ENCODE data around the gene SH3TC1. TPM values are rescaled to one million over a fixed set of nuclear protein-coding genes. Genes with fewer than 3 reads are reported as not detected.

Gene SH3TC1
- total and polyA plus RNA-seq, 2 of the 13 experiments (the other 11 are each of a cell fraction or from before 2014, with no cell fraction given): 14.9 to 21.8 TPM

GRCh38 chr4:8285976-8286718 is 87.1 kb downstream of the SH3TC1 start (continued):
- TF ChIP-seq IRX3 (CRISPR knock-in tag; IDR thresholded peaks at IDR 0.05; ENCODE audit: borderline replicate concordance, low read depth) (no peak), ZNF354B (CRISPR knock-in tag; IDR thresholded peaks at IDR 0.05) (no peak), GZF1 (CRISPR knock-in tag; IDR thresholded peaks at IDR 0.05) (no peak), ZNF17 (CRISPR knock-in tag; IDR thresholded peaks at IDR 0.05) (no peak), PAWR (CRISPR knock-in tag; IDR thresholded peaks at IDR 0.05; ENCODE audit: borderline replicate concordance) (no peak)
- TF ChIP-seq, protein P1, sequence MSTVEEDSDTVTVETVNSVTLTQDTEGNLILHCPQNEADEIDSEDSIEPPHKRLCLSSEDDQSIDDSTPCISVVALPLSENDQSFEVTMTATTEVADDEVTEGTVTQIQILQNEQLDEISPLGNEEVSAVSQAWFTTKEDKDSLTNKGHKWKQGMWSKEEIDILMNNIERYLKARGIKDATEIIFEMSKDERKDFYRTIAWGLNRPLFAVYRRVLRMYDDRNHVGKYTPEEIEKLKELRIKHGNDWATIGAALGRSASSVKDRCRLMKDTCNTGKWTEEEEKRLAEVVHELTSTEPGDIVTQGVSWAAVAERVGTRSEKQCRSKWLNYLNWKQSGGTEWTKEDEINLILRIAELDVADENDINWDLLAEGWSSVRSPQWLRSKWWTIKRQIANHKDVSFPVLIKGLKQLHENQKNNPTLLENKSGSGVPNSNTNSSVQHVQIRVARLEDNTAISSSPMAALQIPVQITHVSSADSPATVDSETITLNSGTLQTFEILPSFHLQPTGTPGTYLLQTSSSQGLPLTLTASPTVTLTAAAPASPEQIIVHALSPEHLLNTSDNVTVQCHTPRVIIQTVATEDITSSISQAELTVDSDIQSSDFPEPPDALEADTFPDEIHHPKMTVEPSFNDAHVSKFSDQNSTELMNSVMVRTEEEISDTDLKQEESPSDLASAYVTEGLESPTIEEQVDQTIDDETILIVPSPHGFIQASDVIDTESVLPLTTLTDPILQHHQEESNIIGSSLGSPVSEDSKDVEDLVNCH (CRISPR knock-in tag; IDR thresholded peaks at IDR 0.05): no peak
- TF ChIP-seq, protein P2, sequence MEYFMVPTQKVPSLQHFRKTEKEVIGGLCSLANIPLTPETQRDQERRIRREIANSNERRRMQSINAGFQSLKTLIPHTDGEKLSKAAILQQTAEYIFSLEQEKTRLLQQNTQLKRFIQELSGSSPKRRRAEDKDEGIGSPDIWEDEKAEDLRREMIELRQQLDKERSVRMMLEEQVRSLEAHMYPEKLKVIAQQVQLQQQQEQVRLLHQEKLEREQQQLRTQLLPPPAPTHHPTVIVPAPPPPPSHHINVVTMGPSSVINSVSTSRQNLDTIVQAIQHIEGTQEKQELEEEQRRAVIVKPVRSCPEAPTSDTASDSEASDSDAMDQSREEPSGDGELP (IDR thresholded peaks at IDR 0.05; ENCODE audit: borderline replicate concordance, low read depth): no peak

DNA sequence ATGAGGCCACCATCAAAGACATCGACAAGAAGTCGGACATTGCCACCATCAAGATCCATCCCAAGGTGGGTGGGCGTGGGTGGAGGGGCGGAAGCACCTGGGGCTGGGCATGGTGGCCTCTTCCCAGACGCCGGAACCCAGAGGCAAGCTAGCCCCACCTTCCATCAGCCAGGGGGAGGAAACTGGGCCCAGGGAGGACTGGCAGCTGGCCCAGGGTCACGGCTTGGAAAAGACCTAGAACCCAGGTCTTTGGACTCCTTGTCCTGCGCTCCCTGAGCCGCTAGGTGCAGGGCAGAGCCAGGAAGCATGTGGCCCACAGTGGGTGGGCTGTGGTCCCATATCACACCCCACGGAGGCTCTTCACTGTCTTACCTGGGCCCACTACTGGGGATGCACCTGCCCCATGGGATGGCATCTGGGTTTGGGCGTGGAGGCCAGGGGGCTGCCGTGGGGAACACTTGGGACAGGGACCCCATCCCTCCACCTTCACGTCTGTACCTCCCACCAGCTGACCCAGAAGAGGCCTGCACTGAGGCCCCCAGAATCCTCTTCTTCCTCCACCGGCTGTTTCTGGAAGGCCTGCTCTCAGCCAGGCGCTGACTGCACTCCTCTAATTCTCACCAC is 87.7 kb downstream of the SH3TC1 start:
- Histone ChIP-seq H3K4me1 (ENCODE audit: insufficient read depth, low read length) (no peaks in the 10 kb centered on the region), H3K4me2 (ENCODE audit: low read depth, low read length) (no peak overlapping the region), H2AFZ (ENCODE audit: low read length) (no peak overlapping the region), H3K36me3 (replicated peaks in 1 of 2; ENCODE audit: control insufficient read depth in 1 of 2, insufficient read depth in 2 of 2, low read length in 2 of 2) (no peaks in the 10 kb centered on the region), H3K79me2 (ENCODE audit: insufficient read depth, low read length) (no peaks in the 10 kb centered on the region), H3K27ac (ENCODE audit: extremely low read length, insufficient read depth, low read length) (no peak overlapping the region), H3K4me3 (replicated peaks in 1 of 3; ENCODE audit: insufficient read depth in 1 of 3, low read depth in 2 of 3, low read length in 3 of 3) (no peak overlapping the region), H4K20me1 (ENCODE audit: insufficient read depth, low read length) (no peaks in the 10 kb centered on the region; the same call in 1 of the 2 replicates), H3K27me3 (ENCODE audit: control insufficient read depth in 1 of 2, insufficient read depth in 2 of 2, low read length in 2 of 2) (peaks cover 6 to 50% of the 10 kb centered on the region in 2 experiments), H3K9me3 (ENCODE audit: low read length) (no peaks in the 10 kb centered on the region), H3K9ac (ENCODE audit: insufficient read depth, low read depth, low read length) (no peak overlapping the region)
- no peak for FAIRE-seq
- TF ChIP-seq ZNF7 (CRISPR knock-in tag; IDR thresholded peaks at IDR 0.05) (no peak), HNF1A (IDR thresholded peaks at IDR 0.05; ENCODE audit: low read depth) (no peak), HNF1A (CRISPR knock-in tag; IDR thresholded peaks at IDR 0.05; ENCODE audit: borderline replicate concordance) (no peak), GATAD1 (CRISPR knock-in tag; IDR thresholded peaks at IDR 0.05) (no peak), NCOA2 (CRISPR knock-in tag; IDR thresholded peaks at IDR 0.05) (no peak), SMAD3 (CRISPR knock-in tag; IDR thresholded peaks at IDR 0.05) (no peak), ZNF224 (CRISPR knock-in tag; IDR thresholded peaks at IDR 0.05) (no peak), ZNF160 (CRISPR knock-in tag; IDR thresholded peaks at IDR 0.05) (no peak)
- DNase-seq (ENCODE audit: low spot score): no peak
- 56% methylated on average over 9 of the region's 15 CpGs for WGBS (ENCODE audit: low lambda C conversion rate)
- POLR2A ChIA-PET: no interaction called here
- no peak for ATAC-seq
- intact Hi-C loops (cut with micrococcal nuclease; ENCODE audit: unreplicated experiment) (no loop called here), in situ Hi-C loops (cut with HindIII; ENCODE audit: extremely low pct_ligation_motif_present, low pct_unique_long_range_greater_than_20kb) (no loop called here)
- CTCF ChIA-PET (ENCODE audit: low intra/inter-chr PET ratio, low total read pairs): no interaction called here
- BruUV-seq (replicated peaks): no TSS peak

All from HepG2 (cell line).